K562 treated with DMSO at 1 percent for 24 hours (cell line): ENCODE data around the gene DPP9. TPM values are rescaled to one million over a fixed set of nuclear protein-coding genes. Genes with fewer than 3 reads are reported as not detected.

Experiments
- total RNA-seq: library from RNA; unstranded; fragments of 300-600 nt; gene quantifications from 2 replicates; pipeline ENCODE4 v1.2.3, GENCODE V29; 2022; ENCODE audit warnings: low read depth; ENCODE audit not compliant: insufficient read depth

The DPP9 gene
- total RNA-seq: 50.3 and 55.5 TPM in 2 replicates

GRCh38 chr19:4723595-4724514 is at the start of gene DPP9:
DPP9 (minus strand) TSS chr19:4723842; CDS start chr19:4719906, 3,936 bp downstream.

GRCh38 chr19:4669723-4670480 is 53.7 kb downstream of the DPP9 start, which contains the start of gene MYDGF:
MYDGF (minus strand) TSS chr19:4670342; CDS start chr19:4670334, 8 bp downstream.

GRCh38 chr19:4638828-4639530 is 84.7 kb downstream of the DPP9 start, which contains the start of gene TNFAIP8L1:
TNFAIP8L1 (plus strand) TSS chr19:4639516; CDS start chr19:4651870, 12,354 bp downstream.

Other genes starting within 250 kb of the DPP9 start
- gene PLIN4, start 205.4 kb downstream of the DPP9 start, total RNA-seq: 0.09 and 0.36 TPM in 2 replicates
- 2.2 TPM in 1 of 2 replicates, not detected in the other for gene PLIN5, start 188.6 kb downstream of the DPP9 start, total RNA-seq
- 29.8 and 29.9 TPM in 2 replicates for gene LRG1, start 183.8 kb downstream of the DPP9 start, total RNA-seq
- gene SEMA6B, start 164.2 kb downstream of the DPP9 start, total RNA-seq: 4.2 and 5.0 TPM in 2 replicates
- gene TNFAIP8L1, start 84.3 kb downstream of the DPP9 start, total RNA-seq: 16.1 TPM in 2 replicates
- 277 and 292 TPM in 2 replicates for gene MYDGF, start 53.5 kb downstream of the DPP9 start, total RNA-seq
- 6.8 and 8.0 TPM in 2 replicates for gene FEM1A, start 67.9 kb upstream of the DPP9 start, total RNA-seq
- gene TICAM1, start 107.9 kb upstream of the DPP9 start, total RNA-seq: 11.9 and 13.8 TPM in 2 replicates
- 140 and 147 TPM in 2 replicates for gene PLIN3, start 143.8 kb upstream of the DPP9 start, total RNA-seq
- not detected in 2 replicates for gene ARRDC5, start 179.1 kb upstream of the DPP9 start, total RNA-seq
- gene UHRF1, start 185.7 kb upstream of the DPP9 start, total RNA-seq: 35.8 and 41.6 TPM in 2 replicates
- gene KDM4B, start 245.3 kb upstream of the DPP9 start, total RNA-seq: 42.8 and 43.4 TPM in 2 replicates